Central memory CD4-positive, alpha-beta T cell (primary cell): ENCODE measurements around the gene TTC21A.
A peak's percentile ranks its signal among the peaks of the same experiment; 100 is the strongest.

Experiments used
- DNase-seq: peaks from one replicate; pipeline ENCODE4 v3.0.0; 2022

The TTC21A gene

GRCh38 chr3:39137991-39138803 lies 30.7 kb downstream of the TTC21A start:
- DNase-seq = peak; percentile 9

- DNase-seq = no peak
Observed at GRCh38 chr3:39138804-39139415, 31.4 kb downstream of the TTC21A start.

- no peak for DNase-seq
Observed at GRCh38 chr3:39139442-39139841, 32.0 kb downstream of the TTC21A start.

- DNase-seq = no peak
Observed at GRCh38 chr3:39140341-39140971, 33.0 kb downstream of the TTC21A start.

GRCh38 chr3:39141171-39141995 lies 33.9 kb downstream of the TTC21A start:
- DNase-seq = peak; percentile 16

- no peak for DNase-seq
Observed at GRCh38 chr3:39142067-39142466, 34.6 kb downstream of the TTC21A start.

- DNase-seq = no peak
Observed at GRCh38 chr3:39143051-39143885, 35.8 kb downstream of the TTC21A start.

GRCh38 chr3:39144095-39144747 lies 36.7 kb downstream of the TTC21A start:
- no peak for DNase-seq

- DNase-seq = no peak
Observed at GRCh38 chr3:39144748-39145380, 37.4 kb downstream of the TTC21A start.

- no peak for DNase-seq
Observed at GRCh38 chr3:39146083-39146501, 38.6 kb downstream of the TTC21A start.

- peak; percentile 48 for DNase-seq
Observed at GRCh38 chr3:39146611-39147591, 39.4 kb downstream of the TTC21A start.

- DNase-seq = peak; percentile 52
Observed at GRCh38 chr3:39147711-39148434, 40.4 kb downstream of the TTC21A start.

- no peak for DNase-seq
Observed at GRCh38 chr3:39148435-39149058, 41.1 kb downstream of the TTC21A start.

- DNase-seq = peak; percentile 15
Observed at GRCh38 chr3:39149059-39149455, 41.6 kb downstream of the TTC21A start.

- DNase-seq = no peak
Observed at GRCh38 chr3:39149498-39150147, 42.1 kb downstream of the TTC21A start.

- no peak for DNase-seq
Observed at GRCh38 chr3:39150148-39150802, 42.8 kb downstream of the TTC21A start.
